Smooth muscle cell (in vitro differentiated cells): ENCODE results near the gene FIBIN. TPM values are rescaled to one million over a fixed set of nuclear protein-coding genes. Genes with fewer than 3 reads are reported as not detected.
A peak's percentile ranks its signal among the peaks of the same experiment; 100 is the strongest.

Source experiments
- DNase-seq: peaks from one replicate; lab custom pipeline; 2025; ENCODE audit not compliant: unreplicated experiment; lab: John Stamatoyannopoulos, UW
- H2AFZ ChIP-seq: fragments of 200-600 bp; sonication (generic); 2 replicates; pipeline ENCODE4 v1.6.0; 2016; ENCODE audit warnings: antibody characterized with exemption, low read depth, mild to moderate bottlenecking
- H3F3A ChIP-seq: fragments of 200-600 bp; sonication (generic); 2 replicates; pipeline ENCODE4 v1.6.0; 2017; ENCODE audit warnings: antibody characterized with exemption, low read depth
- H3K27ac ChIP-seq: fragments of 200-600 bp; sonication (generic); 2 replicates; pipeline ENCODE4 v1.5.1; 2016; ENCODE audit warnings: low read depth, mild to moderate bottlenecking
- H3K27me3 ChIP-seq: fragments of 200-600 bp; sonication (generic); 2 replicates; pipeline ENCODE4 v1.6.1; 2016; ENCODE audit warnings: low read depth, mild to moderate bottlenecking
- H3K36me3 ChIP-seq: fragments of 200-600 bp; sonication (generic); 2 replicates; pipeline ENCODE4 v1.5.1; 2016; ENCODE audit warnings: low read depth
- H3K4me1 ChIP-seq: fragments of 200-600 bp; sonication (generic); 2 replicates; pipeline ENCODE4 v1.5.1; 2016; ENCODE audit warnings: low read depth
- H3K4me2 ChIP-seq: fragments of 200-600 bp; sonication (generic); 2 replicates; pipeline ENCODE4 v1.6.0; 2016; ENCODE audit warnings: mild to moderate bottlenecking
- H3K4me3 ChIP-seq: fragments of 200-600 bp; sonication (generic); 2 replicates; pipeline ENCODE4 v1.5.1; 2016; ENCODE audit warnings: mild to moderate bottlenecking
- H3K79me2 ChIP-seq: fragments of 200-600 bp; sonication (generic); 2 replicates; pipeline ENCODE4 v1.6.0; 2016; ENCODE audit warnings: low read depth, mild to moderate bottlenecking
- H3K9ac ChIP-seq: fragments of 200-600 bp; sonication (generic); 2 replicates; pipeline ENCODE4 v1.6.0; 2016; ENCODE audit warnings: low read depth
- H3K9me3 ChIP-seq: fragments of 200-600 bp; sonication (generic); replicated peaks from 2 replicates; pipeline ENCODE4 v1.5.1; 2016; ENCODE audit warnings: low read depth
- H4K20me1 ChIP-seq: fragments of 200-600 bp; sonication (generic); 2 replicates; pipeline ENCODE4 v1.6.0; 2016; ENCODE audit warnings: low read depth
- WGBS: methylation state at CpG from one replicate; pipeline ENCODE4 v1.1.7; 2016; ENCODE audit warnings: low lambda C conversion rate; 5-methylcytosine and 5-hydroxymethylcytosine counted together
- polyA plus RNA-seq: library from polyadenylated mRNA; unstranded; fragments of >200 nt; fragmentation: Nextera tagmentation; extraction: Ambion mirVana; gene quantifications from 2 replicates; pipeline ENCODE4 v1.2.1, GENCODE V29; 2016
- total RNA-seq: library from RNA; depleted of rRNA; stranded (reverse); fragments of >200 nt; gene quantifications from 2 replicates; pipeline ENCODE4 v1.2.3, GENCODE V29; 2014
- TF ChIP-seq, protein P1 (sequence below): fragments of 200-600 bp; sonication (generic); IDR thresholded peaks from 2 replicates; pipeline ENCODE4 v1.5.1; 2017; ENCODE audit warnings: borderline replicate concordance, mild to moderate bottlenecking, antibody characterized with exemption; ENCODE audit not compliant: insufficient read depth, poor library complexity, severe bottlenecking

FIBIN gene
- total and polyA plus RNA-seq, 2 experiments from 2014 or later, result 24.7 to 40.7 TPM

DNA sequence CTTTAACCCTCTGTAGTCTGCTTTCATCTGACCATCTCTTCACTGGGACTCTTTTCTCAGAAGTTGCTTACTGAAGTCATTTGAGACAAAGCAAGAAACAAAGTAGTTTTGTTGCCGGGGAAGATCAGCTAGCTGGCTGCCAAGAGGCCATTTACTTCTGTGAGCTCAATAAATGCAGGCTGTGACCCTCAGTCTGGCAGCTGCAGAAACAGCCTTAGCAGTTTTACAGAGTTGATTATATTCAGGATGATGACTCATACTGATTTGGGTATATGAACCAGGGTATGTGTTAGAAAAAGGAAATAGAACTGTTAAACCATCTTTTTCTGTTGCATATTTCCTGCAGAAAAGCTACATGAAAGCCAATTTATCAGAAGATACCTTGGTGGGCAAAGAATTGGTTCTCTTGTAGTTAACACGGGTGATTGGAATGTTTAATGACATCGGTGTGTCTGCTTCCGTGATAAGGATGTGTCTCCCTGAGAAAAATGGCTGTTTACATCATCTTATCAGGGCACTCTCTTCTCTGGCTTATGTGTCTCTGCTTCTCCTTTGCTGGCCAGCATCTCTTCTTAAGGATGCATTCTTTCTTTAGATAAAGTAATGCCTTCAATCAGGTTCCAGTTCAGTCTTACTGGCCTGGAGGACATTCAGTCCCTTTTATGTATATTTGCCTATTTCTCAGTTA lies 18.5 kb downstream of the FIBIN start:
- no peaks in the 10 kb centered on the region for H4K20me1 ChIP-seq
- TF ChIP-seq, protein P1, sequence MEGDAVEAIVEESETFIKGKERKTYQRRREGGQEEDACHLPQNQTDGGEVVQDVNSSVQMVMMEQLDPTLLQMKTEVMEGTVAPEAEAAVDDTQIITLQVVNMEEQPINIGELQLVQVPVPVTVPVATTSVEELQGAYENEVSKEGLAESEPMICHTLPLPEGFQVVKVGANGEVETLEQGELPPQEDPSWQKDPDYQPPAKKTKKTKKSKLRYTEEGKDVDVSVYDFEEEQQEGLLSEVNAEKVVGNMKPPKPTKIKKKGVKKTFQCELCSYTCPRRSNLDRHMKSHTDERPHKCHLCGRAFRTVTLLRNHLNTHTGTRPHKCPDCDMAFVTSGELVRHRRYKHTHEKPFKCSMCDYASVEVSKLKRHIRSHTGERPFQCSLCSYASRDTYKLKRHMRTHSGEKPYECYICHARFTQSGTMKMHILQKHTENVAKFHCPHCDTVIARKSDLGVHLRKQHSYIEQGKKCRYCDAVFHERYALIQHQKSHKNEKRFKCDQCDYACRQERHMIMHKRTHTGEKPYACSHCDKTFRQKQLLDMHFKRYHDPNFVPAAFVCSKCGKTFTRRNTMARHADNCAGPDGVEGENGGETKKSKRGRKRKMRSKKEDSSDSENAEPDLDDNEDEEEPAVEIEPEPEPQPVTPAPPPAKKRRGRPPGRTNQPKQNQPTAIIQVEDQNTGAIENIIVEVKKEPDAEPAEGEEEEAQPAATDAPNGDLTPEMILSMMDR, result no peak
- peaks cover 36% of the 10 kb centered on the region for H3F3A ChIP-seq
- no peaks in the 10 kb centered on the region for H3K27me3 ChIP-seq
- no peak overlapping the region for H3K9ac ChIP-seq
- no peaks in the 10 kb centered on the region for H3K9me3 ChIP-seq
- no peak for DNase-seq
- H3K27ac ChIP-seq, result peak overlapping the region; percentile 65
- H3K4me2 ChIP-seq, result peak overlapping the region; percentile 65
- no peaks in the 10 kb centered on the region for H3K79me2 ChIP-seq
- no peak overlapping the region for H2AFZ ChIP-seq
- H3K4me3 ChIP-seq, result peak overlapping the region; percentile 14
- 14% methylated on average over 4 of the region's 4 CpGs for WGBS
- H3K36me3 ChIP-seq, result no peaks in the 10 kb centered on the region
- peaks cover 33% of the 10 kb centered on the region for H3K4me1 ChIP-seq

DNA sequence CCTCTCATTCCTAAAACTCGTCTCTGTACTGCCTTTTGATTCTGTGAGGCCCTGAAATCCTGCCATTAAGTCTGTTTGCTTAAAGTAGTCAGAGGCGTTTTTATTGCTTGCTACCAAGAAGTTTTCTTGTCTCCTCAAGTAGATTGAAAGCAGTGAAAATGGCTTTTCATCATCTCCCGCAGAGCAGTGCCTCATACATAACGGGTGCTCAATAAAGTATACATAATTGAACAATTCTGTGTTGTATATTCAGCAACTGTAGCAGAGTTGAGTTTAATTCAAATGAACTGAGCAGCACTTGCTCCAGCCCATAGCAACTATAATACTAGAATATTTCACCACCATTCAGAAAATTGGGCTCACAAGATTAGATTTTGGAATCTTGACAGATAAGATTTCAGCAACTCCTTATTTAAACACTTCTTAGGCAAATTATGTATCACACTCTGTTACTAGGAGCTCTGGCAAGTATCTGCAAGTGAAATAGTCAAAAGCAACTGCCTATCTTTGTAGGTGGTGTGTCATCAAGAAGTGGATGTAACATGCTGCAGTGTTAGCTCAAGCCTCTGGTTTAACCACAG lies 20.0 kb downstream of the FIBIN start:
- Histone ChIP-seq H3K4me1 (peaks cover 33% of the 10 kb centered on the region), H3F3A (peaks cover 36% of the 10 kb centered on the region), H3K27ac (peak overlapping the region; percentile 65), H3K27me3 (no peaks in the 10 kb centered on the region), H3K4me2 (peak overlapping the region; percentile 65), H4K20me1 (no peaks in the 10 kb centered on the region), H3K9ac (no peak overlapping the region), H2AFZ (no peak overlapping the region), H3K9me3 (no peaks in the 10 kb centered on the region), H3K36me3 (no peaks in the 10 kb centered on the region), H3K4me3 (peak overlapping the region; percentile 7), H3K79me2 (no peaks in the 10 kb centered on the region)
- TF ChIP-seq, protein P1, result no peak
- DNase-seq, result no peak
- 5% methylated on average over 4 of the region's 4 CpGs for WGBS

- no peaks in the 10 kb centered on the region for H3K36me3 ChIP-seq
- no peaks in the 10 kb centered on the region for H3K79me2 ChIP-seq
- H4K20me1 ChIP-seq, result no peaks in the 10 kb centered on the region
- H3F3A ChIP-seq, result peaks cover under 1% of the 10 kb centered on the region
- peaks cover 10% of the 10 kb centered on the region for H3K4me1 ChIP-seq
- H3K4me2 ChIP-seq, result peak overlapping the region; percentile 41
- no peak overlapping the region for H3K4me3 ChIP-seq
- H2AFZ ChIP-seq, result no peak overlapping the region
- TF ChIP-seq, protein P1, result no peak
- H3K9me3 ChIP-seq, result no peaks in the 10 kb centered on the region
- DNase-seq, result no peak
- no peaks in the 10 kb centered on the region for H3K27me3 ChIP-seq
- no peak overlapping the region for H3K9ac ChIP-seq
- no peak overlapping the region for H3K27ac ChIP-seq
These were observed 25.1 kb downstream of the FIBIN start for GRCh38 chr11:27018902-27019529.
